Measurements from ENCODE around the gene HMCN1.
A peak's percentile ranks its signal among the peaks of the same experiment; 100 is the strongest.

The HMCN1 gene

DNA sequence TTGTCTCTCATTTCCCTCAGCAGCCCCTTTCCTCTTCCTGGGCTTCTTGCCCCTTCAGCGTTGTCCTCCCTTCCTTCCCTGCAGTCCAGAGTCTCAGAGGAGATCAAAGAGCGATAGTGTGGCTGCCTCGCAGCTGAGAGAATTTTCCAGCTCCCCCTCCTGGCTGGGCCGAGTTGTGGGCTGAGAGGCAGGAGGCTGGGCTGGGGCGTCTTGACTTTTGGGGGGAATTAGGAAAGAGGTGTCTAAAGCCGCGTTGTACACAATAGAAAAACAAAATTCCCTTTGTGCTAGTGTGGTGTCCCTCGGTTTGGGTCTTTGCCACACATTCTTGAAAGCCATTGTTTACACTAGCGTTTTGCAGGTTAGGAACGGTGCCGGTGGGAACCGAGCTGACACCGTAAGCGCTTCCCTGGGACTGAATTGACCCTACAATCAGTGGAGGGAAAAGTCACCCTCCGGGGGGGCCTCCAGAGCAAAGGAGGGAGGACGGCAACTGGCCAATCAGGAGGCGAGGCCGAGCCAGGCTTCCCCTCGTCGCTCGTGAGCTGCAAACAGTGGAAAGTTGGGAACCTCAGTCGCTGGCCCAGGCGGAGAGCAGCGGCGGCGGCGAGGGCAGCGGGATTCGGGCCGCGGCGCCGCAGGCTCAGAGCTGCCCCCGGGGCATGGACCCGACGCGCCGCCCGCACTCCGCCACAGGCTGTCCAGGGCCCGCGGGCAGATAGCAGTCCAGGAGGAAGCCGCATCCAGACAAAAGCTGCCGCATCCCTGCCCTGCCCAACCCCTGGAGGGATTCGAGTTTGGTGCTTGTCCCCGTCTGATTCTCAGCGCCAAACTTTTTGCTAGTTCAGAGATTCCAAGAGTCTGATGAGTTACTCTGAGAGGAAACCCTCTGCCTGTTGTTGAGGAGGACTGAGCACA lies at the start of gene HMCN1:
Gene HMCN1, plus strand, starts transcription at position 574 of the 918 bp plus-strand sequence. CDS start 389 bp downstream, outside the sequence.
- DNase-seq (ENCODE audit: low spot score), result peak; percentile 50

DNA sequence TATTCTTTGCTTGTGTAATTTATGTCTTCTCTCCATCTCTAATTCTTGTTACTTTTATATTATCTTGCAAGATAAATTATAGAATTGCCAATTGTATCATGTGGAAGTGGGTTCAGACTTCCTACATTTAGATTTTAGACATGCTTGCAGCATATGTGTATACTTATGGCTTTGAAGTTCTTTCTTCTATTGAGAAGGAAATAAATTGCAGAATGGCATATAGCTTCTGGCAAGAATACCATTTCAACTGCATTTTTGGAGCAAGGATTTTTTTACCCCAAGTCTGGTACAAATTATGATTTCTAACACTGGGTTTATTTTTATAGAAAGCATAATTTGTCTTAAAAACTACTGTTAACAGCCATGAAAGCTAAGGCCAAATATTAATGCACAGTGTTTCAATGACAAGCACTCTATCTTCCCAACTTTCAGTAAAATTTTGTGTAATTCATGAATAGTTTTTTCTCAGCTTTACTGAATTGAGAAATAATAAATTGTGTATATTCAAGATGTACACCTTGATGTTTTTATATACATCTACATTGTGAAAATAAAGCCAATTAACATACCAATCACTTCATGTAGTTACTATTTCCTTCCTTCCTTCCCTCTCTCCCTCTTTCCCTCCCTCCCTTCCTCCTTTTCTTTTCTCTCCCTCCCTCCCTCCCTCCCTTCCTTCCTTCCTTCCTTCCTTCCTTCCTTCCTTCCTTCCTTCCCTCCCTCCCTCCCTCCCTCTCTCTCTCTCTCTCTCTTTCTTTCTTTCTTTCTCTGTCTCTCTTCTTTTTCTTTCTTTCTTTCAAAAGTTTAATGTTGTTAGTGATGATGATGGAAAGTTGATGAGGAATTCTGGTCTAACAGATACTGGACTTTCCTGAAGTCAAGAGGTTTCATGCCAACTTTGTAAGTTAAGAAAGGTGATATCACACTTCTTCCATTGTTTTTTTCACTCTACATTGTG lies 47.1 kb upstream of the HMCN1 start:
- no peak for DNase-seq (ENCODE audit: low spot score)

DNA sequence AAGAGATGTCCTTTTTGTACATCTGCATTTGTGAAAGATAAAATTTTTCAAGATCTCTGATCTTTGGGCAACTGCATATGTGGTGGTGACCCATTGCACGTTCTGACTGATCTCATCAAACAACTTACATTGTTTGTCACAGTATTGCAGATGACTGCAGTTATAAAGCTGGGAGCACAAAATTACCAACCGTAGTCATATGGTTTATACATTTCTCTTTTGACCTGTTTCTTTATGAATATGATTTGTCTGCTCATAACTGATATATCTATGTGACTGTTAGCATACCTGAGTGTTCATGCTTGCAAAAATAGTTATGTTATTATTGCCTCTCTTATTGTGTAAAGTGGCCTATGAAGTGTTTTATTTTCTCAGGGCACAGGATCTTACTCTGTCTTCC lies 43.7 kb upstream of the HMCN1 start:
- no peak for DNase-seq (ENCODE audit: low spot score)

DNA sequence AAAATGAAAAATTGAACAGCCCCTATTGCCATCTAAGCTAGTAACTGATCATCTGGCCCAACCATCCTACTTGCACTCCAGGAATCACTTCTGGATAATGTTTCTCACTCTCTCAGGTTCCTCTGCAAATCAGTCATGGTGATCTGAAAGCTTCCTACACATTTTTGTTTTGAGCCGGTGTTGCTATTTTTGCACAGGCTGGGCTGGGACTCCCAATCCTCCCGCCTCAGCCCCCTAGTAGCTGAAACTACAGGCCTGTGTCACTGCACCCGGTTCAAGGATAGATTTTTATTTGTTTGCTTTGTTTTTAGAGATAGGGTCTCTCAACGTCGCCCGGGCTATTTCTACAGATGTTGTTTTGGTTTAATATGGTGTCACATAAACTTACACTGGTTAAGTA lies 40.5 kb upstream of the HMCN1 start:
- no peak for DNase-seq (ENCODE audit: low spot score)

DNA sequence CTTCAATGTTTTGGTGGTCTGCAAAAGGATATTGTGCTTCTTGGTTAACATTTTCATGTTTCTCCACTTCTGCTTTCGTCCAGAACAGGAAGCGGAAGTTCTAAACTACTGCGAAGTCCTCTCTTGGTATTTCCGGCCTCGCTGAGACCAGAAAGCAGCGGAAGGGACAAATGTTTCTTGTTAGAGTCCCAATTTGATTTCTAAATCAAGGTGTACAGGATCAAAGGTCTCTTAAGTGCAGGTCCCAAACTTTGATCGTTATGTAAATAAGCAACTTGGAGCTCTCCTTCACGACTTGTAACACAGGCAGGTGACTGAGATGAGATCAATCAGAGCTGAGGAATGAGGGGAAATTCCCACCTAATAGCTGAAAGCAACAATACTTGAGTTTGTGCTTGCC lies 40.1 kb upstream of the HMCN1 start:
- peak; percentile 43 for DNase-seq (ENCODE audit: low spot score)

DNA sequence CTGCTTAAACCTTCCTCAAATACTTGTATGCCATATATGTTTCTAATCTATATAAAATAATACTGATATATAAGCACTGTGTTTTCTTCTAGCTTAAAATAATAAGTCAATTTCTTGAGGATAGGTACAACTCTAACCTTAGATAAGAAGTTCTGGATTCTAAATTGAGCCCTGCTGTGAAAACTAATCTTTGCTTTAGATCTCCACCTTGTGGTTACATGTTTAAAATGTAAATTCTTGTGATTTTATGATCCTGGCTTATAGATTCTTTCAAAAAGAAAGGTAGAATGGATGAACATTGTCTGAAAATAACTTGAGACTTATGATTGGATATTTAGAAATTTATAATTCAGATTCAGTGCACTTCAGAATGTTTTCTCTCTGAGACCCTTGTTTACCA lies 38.9 kb upstream of the HMCN1 start:
- no peak for DNase-seq (ENCODE audit: low spot score)

DNA sequence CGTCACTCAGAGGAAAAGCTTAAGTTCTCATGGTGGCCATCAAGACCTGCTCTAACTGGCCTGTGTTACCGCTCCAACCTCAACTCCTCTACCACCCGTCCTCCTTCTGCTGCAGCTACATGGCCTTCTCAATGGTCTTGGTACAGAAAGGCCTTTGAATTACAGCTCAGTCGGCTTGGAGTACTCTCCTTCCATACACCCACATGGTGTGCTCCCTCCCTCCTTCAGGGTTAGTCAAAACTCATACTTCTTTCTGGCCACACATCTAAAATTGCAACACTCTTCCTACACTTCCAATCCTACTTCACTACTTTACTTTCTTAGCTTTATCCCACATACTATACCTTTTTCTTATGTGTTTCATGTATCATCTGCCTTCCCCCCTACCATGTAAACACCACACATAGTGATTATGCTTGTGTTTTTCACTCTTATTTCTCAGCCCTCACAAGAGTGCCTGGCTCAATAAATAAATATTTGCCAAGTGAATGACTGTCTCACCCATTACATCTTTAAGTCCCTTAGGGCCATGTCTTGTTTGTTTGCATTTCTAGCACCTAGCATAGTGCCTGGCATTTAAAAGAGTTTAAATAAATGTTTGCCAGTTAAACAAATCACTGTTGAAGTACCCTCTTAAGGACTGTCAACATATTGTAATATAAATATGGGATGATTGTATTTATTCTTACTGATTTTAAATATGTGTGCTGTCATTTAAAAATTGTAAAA lies 37.6 kb upstream of the HMCN1 start:
- DNase-seq (ENCODE audit: low spot score), result no peak

DNA sequence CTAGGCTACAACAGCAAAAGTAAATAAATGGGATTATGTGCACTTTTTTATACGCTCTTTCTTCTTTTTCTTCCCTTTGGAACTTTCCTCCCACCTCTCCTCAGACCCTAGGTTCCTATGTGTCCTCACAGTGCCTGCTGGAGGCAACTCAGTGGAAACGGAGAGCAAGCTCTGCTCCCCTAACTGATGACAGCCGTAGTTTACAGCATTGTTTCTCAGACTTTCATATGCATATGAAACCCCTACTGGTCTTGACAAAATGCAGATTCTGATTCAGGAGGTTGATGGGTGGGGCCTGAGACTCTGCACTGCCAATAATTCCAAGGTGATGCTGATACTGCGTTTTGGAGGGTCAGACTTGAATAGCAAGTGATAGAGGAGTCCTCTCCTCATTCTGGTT lies 34.3 kb upstream of the HMCN1 start:
- no peak for DNase-seq (ENCODE audit: low spot score)

DNA sequence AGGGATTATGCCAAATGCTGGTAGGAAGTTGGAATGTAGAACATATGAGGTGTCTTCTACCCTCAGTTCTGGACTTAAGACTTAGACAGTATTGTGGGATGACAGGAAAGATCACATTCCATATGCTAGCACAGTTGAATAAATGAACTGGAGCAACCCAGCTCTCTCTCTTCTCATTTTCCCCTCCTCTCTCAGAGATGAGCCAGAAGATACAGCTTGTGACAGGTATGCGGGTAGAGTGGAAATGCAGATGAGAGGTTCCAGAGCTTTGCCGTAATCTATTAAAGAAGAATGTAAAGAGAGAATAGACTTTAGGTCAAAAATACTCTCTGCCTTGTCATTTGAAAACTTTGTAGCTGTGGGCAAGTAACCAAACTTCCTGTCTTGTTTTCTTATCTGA lies 32.5 kb upstream of the HMCN1 start:
- no peak for DNase-seq (ENCODE audit: low spot score)

DNA sequence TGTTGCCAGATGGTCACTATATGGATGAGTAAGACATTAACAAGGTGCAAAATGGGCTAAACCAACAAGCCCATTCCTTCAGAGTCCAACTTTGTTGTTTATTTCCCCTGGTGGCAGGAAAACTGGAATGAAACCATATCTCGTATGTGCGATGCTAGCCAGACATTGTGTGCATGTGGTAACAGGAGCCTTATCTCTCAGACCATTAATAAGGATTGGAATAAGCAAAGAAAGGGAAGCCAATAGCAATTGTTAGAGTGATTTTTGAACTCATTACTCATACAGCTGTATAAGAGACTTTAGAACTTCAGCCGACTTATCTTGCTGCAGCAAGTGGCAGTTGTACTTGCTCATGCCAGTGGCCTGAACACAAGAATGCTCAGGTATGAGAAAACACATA lies 30.0 kb upstream of the HMCN1 start:
- DNase-seq (ENCODE audit: low spot score), result no peak

DNA sequence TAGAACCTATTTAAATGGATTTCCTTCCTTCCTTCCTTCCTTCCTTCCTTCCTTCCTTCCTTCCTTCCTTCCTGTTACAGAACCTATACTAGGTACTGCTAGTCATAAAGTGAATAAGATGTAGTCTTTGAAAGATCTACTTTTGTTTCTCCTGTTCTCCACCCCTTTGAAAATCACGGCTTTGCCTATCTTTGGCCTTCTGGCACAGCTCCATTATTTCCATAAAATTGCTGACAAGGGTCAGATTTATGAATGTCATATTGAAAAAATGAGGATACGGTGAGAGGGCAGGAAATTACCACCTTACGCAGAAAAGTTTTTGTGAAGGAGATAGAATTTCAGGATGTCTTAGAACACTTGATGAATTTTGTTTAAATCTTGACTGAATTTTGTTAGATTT lies 18.1 kb upstream of the HMCN1 start:
- DNase-seq (ENCODE audit: low spot score), result no peak

DNA sequence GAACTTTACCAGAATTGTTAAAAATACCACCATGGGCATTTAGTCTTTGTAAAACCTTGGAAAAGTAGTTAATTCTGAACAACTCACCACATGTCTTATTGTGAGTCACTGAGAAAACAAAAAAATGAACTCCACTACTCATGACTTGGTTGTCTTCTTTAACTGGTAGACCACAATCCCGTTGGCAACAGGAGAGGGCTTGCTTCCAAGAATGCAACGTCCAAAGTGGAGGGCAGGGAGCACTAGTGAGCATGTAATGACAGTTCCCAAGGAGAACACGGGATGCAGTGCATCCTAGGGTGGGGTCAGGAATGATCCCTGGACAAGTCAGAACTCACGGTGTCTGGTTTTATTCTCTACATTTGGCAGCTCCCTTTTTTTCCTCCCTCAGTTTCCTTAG lies 15.2 kb upstream of the HMCN1 start:
- no peak for DNase-seq (ENCODE audit: low spot score)

DNA sequence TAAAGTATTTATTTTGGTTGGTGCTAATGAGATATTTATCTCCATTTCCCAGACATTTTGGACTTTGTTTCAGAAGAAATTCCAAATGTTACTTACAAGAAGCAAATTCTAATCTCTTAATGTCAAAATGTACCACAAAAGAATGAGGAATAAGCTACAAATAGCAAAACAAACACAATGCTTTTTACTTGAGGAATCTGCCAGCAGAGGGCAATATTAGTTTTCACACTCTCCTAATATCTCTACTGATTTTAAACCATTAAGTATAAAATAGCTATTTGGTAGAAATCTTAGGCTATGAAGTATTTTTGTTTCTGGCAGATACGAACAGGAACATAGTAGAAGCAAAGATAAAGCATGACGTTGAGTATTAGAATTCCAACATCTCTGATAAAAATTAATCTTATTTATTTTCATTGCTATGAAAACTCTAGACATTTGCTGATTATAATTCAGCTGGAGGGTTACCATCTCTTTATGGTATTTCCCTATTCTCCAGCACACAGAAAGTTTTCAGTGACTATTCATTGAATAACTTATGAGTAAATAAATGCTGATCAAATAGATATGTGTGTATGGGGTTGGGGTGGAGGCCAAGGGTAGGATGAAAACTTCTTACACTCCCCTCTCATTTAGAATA lies 13.4 kb upstream of the HMCN1 start:
- peak; percentile 49 for DNase-seq (ENCODE audit: low spot score)

DNA sequence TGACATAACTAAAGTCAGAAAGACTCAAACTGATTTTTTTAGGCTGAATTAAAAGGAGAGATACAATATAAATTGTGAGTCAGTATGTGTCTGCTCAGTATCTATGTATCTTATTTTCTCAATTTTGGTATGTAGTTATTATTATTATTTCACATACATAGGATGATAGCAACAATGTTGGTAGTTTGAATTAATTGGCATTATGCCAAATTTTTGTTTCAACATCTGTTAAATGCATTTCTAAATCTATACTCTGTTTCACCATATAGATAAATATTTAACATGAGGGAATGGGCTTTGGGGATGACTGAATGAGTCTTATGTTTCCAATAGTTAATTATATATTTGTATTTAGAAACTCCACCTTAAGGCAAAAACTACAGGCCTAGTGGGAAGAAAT lies 12.6 kb upstream of the HMCN1 start:
- DNase-seq (ENCODE audit: low spot score), result no peak

DNA sequence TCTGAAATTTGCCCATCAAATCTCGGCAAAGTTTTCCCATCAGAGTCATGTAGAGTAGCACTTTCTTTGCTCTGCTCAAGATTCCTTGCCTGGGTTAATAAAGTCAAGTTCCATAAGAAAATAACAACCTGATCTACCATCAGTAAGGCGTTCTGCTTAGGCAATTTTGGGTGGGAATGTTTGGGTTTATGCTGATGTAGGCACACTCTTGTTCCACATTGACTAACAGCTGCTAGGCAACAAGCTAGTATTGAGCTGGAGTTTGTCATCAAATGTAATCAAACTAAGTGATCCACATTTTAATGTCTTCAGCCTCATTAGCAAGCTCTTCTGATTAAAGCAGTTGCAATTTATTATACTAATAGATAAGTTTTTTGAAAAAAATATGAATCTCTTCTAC lies 12.1 kb upstream of the HMCN1 start:
- no peak for DNase-seq (ENCODE audit: low spot score)

DNA sequence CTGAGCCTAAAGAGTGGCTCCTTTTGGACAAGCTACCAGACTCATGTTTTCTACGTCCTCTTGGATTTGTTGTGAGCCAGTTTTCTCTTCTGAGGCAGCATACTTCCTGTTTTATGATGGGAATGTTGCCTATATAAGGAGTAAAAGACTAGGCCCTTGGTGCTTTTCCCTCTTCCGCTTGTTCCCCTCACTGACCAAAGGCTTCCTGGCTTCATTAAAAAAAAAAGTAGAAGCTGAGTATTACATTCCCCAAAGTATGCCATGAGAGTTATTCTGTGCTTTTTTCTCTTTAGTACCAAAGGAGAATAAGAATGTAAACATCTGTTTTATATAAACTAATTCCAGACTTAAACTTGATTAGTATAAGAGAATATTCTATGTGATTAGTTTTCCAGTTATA lies 6.5 kb upstream of the HMCN1 start:
- DNase-seq (ENCODE audit: low spot score), result no peak

DNA sequence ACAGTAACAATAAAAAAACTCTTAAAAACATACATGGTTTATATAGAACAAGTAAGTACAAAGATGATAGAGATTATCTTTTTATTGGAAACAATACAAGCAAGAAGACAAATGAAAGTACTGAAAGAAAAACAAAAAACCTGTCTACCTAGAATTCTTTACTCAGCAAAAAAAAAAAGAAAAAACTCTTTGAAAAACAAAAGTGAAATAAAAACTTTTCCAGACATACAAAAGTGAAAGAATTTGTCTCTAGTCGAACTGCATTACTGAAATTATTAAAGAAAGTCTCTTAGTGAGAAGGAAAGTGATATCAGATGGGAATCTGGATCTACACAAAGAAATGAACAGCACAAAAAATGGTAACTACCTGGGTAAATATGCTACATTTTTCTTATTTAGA lies 2.7 kb upstream of the HMCN1 start:
- no peak for DNase-seq (ENCODE audit: low spot score)

DNA sequence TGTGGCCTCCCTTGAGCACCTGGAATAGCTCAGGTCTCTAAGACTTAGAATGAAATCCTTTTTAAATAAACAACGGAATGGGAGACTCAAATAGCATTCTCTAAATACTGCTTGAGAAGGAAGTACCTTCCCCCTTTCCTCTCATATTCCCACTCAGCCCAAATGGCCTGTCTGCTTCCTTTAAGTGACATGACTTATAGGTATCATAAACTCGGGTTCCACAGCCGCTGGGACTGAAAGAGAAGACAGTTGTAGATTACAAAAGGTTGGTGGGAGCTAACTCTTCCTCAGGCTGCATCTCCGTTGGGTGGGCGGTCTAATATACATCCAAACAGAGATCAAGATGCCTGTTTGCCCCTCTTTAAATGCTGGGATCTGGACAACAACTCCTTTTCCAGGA lies 1.2 kb upstream of the HMCN1 start:
- no peak for DNase-seq (ENCODE audit: low spot score)

DNA sequence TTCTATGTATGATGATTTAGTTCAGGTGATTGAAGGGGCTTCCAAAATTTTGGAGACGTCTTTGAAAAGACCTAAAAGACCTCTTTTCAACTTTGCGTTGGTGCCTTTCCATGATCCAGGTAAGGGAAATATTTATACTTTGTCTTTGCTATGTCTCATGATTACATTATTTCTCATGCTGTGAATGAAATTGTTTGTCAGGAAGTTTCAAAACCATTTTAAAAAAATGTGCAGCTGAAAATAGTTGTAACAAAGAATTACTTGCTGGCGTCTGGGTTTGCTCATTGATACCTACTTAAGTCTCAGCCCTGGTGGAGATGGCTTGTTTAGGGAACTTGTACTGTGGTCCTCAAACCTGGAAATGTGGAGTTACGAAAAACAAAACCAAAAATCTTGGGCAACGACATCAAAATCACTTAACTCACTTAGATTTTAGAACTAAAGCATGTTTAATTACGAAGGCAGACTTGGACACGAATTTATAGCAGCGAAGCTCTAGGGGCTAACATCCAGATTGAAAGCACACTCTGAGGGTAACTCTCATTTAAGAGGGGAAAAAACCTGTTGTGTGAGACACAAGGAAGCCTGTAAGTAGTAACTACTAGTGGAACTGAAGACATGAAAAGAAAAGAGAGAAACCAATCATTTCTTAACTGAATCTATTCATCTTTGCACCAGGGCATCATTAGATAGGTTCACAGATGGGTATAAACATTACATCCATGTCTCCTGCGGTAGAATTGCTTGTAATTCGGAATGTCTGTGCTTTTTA lies 924 bp downstream of the HMCN1 start:
- no peak for DNase-seq (ENCODE audit: low spot score)

DNA sequence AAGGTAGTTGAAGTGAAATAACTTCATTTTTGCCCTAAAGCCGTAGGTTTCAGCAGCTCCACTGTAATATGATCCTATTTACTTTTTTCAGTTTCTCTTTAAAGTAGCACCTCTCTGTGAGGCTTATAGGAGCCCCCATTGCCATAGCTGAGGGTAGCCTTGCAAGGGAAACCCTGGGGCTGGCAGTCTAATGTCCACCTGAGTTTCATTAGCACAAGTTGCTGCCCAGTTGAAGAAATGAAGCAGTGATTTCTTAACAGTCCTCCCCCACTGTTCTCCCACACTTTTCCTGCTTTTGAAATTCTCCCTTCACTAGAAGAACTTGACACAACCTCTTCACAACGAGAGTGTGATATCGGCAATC lies 1.5 kb downstream of the HMCN1 start:
- DNase-seq (ENCODE audit: low spot score), result no peak

DNA sequence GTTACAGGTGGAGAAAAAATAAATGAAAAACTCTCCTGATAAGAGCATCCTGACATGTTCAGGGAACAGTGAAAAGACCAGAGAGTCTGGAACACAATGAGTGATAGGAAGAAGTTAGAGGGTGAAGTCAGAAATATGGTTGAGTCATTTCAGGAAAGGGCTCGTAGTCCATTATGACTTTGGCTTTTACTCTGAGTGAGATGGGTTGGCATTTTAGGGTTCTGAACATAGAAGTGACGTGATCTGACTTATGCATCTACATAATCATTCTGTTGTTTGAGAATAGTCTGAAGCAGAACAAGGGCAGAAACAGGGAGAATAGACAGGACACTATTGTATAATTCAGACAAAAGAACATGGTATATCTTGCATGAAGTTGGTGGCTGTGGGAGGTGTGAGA lies 5.8 kb downstream of the HMCN1 start:
- no peak for DNase-seq (ENCODE audit: low spot score)

Measured in Ammon's horn (tissue), 1 donor.